ENCODE measurements around the gene NKTR.

GRCh38 chr3:42668793-42669217 lies 68.3 kb downstream of the NKTR start:
- TF ChIP-seq CTCF (IDR thresholded peaks at IDR 0.05; ENCODE audit: low read length) (no peak), EZH2 (optimal IDR thresholded peaks at IDR 0.05; ENCODE audit: low read depth, low read length) (no peak), EZH2phosphoT487 (IDR thresholded peaks at IDR 0.05; ENCODE audit: low read length) (no peak)
